Gastrocnemius medialis (tissue), 4 donors: ENCODE results near the gene RNF182.

ENCODE experiments used
- CTCF ChIP-seq, 5 experiments: fragments of 450-650 bp in 3 of 5; fragments of 200-600 bp in 2 of 5; sonication (generic) in 2 of 5; IDR thresholded peaks in 4 of 5; conservative IDR thresholded peaks in 1 of 5; 1 replicate in 4 of 5; 2 replicates in 1 of 5; pipeline ENCODE4 v1.5.1; 2016 to 2019; ENCODE audit warnings: antibody characterized with exemption in 5 of 5, mild to moderate bottlenecking in 3 of 5, moderate library complexity in 3 of 5
- POLR2A ChIP-seq, 2 donors: fragments of 450-650 bp; IDR thresholded peaks; one replicate each; pipeline ENCODE4 v1.6.1; 2017; ENCODE audit warnings: antibody characterized with exemption in 2 of 2, mild to moderate bottlenecking in 2 of 2, moderate library complexity in 2 of 2

GRCh38 chr6:13947611-13948178 lies 22.9 kb downstream of the RNF182 start:
- no peak for TF ChIP-seq CTCF (IDR thresholded peaks at IDR 0.05 in 4 of 5, conservative IDR thresholded peaks at IDR 0.05 in 1 of 5)
- no peak for TF ChIP-seq POLR2A (IDR thresholded peaks at IDR 0.05)
